NK-92 (cell line): ENCODE data around the gene CD33.
"Not testable (repeated sequence)": the region's sequence is repeated elsewhere in the genome, so short reads cannot be mapped to it uniquely, and the experiment has no call there.

Experiments
- DNase-seq: peaks from one replicate; lab custom pipeline; 2025; ENCODE audit not compliant: unreplicated experiment; lab: John Stamatoyannopoulos, UW

CD33 gene

GRCh38 chr19:51210191-51210784 lies 14.6 kb upstream of the CD33 start:
- no peak for DNase-seq

GRCh38 chr19:51210874-51211361 lies 14.0 kb upstream of the CD33 start:
- not testable (repeated sequence) for DNase-seq

DNA sequence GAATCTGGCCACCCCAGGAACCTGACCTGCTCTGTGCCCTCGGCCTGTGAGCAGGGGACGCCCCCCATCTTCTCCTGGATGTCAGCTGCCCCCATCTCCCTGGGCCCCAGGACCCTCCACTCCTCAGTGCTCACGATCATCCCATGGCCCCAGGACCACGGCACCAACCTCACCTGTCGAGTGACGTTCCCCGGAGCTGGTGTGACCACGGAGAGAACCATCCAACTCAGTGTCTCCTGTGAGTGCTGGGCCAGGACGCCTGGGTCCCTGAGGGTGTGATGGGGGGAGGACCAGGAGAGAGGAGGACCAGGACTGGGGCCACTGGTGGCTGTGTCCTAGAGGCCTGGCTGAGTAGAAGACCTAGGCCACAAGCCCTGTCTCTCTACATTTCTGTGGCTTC lies 13.0 kb upstream of the CD33 start:
- DNase-seq: no peak

- DNase-seq: no peak
Observed at GRCh38 chr19:51219307-51219706, 5.6 kb upstream of the CD33 start.

- no peak for DNase-seq
Observed at GRCh38 chr19:51219971-51220370, 4.9 kb upstream of the CD33 start.

DNA sequence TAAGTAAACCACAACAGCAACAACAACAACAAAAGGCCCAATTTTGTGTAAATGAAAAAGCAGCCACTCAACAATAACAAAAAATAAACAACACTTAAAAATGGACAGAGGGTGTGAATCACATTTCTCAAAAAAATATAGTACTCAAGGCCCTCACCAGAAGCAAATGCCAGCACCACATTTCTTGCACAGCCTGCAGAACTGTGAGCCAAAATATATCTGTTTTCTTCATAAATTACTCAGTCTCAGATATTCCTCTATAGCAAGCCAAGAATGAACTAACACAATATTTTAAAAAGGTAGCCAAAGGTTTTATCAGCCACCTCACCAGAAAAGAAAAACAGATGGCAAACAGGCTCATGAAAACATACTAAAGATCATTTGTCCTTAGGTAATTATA lies 3.9 kb upstream of the CD33 start:
- no peak for DNase-seq

GRCh38 chr19:51224163-51224641 lies 678 bp upstream of the CD33 start:
- DNase-seq: no peak

DNA sequence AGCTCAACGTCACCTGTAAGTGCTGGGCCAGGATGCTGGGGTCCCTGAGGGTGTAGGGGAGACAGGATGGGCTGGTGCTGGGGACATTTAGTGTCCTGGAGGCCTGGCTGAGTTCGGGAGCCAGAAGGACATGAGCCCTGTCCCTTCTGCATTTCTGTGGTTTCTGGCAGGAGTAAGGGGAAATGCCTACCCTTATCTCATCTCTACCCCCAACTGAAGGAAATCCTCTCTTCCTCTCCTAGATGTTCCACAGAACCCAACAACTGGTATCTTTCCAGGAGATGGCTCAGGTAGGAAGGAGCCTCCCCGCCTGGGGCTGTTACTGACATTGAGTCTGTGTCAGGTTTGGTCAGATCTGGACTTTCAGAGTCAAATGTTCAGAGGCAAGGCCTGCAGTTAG lies 1.2 kb downstream of the CD33 start:
- no peak for DNase-seq

DNA sequence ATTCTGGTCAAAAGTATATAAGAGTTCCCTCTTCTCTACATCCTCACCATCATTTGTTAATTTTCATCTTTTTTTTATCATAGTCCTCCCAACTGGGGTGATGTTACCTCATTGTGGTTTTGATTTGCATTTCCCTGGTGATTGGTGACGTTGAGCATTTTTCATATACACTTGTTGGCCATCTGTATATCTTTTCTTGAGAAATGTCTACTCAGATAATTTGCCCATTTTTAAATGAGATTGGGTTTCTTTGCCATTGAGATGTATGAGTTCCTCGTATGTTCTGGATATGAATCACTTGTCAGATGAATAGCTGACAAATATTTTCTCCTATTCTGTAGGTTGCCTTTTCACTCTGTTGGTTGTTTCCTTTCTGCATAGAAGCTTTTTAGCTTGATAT lies 2.4 kb downstream of the CD33 start:
- DNase-seq: no peak

DNA sequence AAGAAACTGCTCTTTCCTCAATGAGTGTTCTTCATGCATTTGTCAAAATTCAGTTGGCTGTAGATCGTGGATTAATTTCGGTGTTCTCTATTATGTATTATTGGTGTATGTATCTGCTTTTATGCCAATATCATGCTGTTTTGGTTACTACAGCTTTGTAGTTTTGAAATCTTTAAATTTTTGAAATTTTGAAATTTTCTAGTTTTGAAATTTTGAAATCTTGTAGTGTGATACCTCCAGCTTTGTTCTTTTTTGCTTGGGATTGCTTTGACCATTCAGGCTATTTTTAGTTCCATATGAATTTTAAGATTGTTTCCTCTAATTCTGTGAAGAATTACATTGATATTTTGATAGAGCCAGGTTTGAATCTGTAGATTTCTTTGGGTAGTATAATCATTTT lies 3.1 kb downstream of the CD33 start:
- no peak for DNase-seq

DNA sequence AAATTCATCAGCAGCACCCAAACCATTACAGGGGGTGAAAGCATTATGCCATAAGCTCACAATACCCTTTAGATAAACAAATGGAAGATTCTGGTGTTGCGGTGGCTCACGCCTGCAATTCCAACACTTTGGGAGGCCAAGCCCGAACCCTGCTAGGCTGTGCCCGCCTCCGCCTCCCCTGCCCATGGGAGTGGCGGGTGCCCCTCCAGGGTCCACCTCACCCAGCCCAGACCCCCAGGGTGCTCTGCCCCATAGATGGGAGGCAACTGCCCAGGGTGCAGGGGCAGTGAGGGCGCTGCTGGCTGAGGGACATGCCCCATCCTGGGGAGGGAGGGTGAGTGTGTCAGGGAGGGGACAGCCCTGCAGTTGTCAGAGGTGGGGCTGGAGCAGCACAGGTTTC lies 16.0 kb downstream of the CD33 start:
- DNase-seq: no peak

- DNase-seq: no peak
Observed at GRCh38 chr19:51242881-51243630, 18.2 kb downstream of the CD33 start.

DNA sequence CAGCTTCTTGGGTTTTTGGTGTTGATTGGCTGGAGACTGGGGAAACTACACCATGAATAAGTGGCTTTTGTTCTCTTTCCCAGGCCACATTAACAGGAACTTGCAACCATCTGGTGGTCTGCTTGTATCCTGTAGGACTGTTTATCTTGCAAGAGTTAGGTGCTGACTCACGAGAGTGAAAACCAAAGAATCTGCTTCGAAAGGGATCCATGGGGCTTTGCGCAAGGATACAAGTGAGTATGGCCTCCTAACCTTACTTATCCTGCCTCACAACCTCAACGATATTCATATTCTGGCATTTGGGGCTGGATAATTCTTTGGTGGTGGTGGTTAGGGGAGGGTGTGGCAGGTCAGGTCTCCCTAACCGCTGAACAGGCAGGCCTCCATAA lies 21.3 kb downstream of the CD33 start:
- no peak for DNase-seq

DNA sequence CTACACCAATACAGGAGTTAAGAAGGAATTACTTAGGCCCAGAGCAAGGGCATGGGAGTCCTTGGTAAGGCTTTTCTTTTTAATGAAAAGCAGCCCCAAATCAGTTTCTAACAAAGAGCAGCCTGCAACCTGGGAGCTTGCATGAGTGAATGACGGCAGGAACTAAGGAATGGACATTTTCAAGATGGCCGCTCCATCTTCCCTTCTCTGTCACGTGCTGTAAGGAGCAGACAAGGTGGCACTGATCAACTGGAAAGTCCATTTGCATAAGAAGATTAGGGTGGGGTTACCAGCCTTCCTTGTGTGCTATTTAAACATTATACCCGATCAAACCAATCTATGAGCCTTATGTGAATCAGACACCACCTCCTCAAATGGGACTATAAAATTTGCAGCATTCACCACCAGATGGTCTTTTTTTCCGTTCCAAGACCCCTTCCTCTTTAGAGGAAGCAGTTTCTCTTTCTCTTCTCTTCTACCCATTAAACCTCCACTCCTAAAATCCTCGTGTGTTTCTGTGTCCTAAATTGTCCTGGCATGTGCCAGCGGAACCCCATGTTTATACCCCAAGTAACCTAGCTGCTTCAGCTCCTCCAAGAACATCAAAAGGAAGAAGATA lies 23.2 kb downstream of the CD33 start:
- no peak for DNase-seq

- DNase-seq: no peak
Observed at GRCh38 chr19:51250786-51251467, 26.0 kb downstream of the CD33 start, which contains the start of gene SIGLECL1. Gene SIGLECL1 (plus strand): TSS chr19:51251080. CDS start chr19:51264073, 12,993 bp downstream.

DNA sequence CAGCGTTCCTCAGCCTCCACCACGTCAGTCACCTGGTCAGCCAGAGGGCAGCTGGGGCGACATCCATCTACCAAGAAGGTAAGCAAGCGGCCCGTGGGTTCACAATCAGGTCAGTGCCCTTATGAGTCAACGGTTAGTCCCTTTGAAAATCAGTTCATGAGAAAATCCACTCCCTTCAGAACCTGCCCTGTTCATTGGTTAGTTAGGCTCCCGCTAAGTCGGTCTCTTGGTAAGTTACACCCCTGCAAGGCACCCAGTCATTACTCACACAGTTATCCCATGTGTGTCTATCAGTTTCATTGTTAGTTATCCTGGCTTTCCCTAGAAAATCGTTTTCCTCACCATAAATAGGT lies 26.6 kb downstream of the CD33 start:
- DNase-seq: no peak

DNA sequence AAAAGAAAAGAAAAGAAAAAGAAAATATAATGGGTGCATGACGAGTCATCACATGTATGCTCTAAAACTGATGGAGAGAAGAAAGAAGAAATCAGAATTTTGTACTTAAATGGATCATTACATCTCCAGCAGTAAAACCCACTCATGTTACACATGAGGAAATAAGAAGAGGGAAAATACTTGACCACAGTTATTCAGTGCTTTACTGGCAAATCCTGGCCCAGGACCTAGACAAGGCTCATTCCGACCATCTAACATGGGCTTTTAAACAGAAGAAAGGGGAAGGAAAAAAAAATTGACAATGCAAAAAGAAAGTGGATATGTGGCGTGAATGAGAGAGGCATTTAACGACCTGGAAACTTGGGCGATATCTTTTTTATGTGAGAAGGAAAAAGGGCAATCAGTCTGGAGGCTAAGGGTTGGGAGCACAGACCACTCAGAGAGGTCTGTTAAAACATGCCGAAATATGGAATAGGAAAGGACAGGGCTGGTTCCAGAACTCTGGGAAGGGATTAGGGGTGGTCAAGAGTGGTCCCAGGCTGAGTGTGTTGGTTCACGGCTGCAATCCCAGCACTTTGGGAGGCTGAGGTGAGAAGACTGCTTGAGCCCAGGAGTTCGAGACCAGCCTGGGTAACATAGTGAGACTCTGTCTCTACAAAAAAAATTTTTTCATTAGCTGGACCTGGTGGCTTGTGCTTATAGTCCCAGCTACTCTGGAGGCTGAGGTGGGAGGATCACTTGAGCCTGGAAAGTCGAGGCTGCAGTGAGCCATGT lies 27.6 kb downstream of the CD33 start:
- no peak for DNase-seq

GRCh38 chr19:51253088-51253806 lies 28.4 kb downstream of the CD33 start:
- no peak for DNase-seq

DNA sequence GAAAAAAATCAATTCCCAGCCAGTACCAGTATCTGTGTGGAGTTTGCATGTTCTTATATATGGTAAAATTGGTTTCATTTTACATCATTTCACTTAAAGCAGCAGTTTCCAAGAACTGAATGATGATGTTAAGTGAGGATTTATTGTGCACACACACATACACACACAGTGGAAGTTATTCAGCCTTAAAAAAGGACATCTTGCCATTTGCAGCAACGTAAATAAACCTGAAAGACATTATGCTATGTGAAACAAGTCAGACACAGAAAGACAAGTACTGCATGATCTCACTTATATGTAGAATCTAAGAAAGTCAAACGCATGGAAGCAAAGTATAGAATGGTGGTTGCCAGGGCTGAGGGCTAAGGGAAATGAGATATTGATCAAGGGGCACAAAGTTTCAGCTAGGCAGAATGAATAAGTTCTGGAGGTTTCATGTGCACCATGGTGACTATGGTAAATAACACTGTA lies 31.3 kb downstream of the CD33 start:
- no peak for DNase-seq

DNA sequence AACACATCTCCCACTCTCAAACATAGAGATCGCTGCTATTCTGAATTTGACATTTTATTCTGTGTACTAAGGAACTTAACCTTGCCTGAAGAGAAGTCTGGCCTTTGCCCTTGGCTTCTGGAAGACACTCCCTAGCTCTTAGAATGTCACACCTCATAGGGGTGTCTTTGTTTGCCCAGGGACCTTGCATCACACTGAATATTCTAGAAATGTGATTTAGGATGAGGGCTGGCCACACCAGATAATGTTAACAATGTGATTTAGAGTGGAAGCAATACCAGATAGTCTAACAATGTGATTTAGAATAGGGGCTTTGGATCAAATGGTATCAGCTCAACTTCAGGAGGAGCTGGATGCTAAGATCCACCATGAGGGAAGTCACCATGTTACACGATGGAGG lies 32.6 kb downstream of the CD33 start:
- no peak for DNase-seq
